Right ventricle myocardium superior (tissue), 1 donor: Measurements from ENCODE around the gene DHX57. TPM values are rescaled to one million over a fixed set of nuclear protein-coding genes. Genes with fewer than 3 reads are reported as not detected.
A peak's percentile ranks its signal among the peaks of the same experiment; 100 is the strongest.
"Not testable (repeated sequence)": the region's sequence is repeated elsewhere in the genome, so short reads cannot be mapped to it uniquely, and the experiment has no call there.

Experiments used
- ATAC-seq: fragments of 200-7000 bp; cut with Tn5 transposase; one replicate; pipeline ENCODE4 v1.9.1; 2020; ENCODE audit warnings: mild to moderate bottlenecking; ENCODE audit not compliant: poor library complexity
- DNase-seq: peaks from one replicate; pipeline ENCODE4 v3.0.0-alpha.2; 2020
- intact Hi-C: fragments of 100-400 bp; cut with DNase I; formaldehyde crosslinking; loops from one replicate; pipeline ENCODE4 v1.11.2; 2022
- total RNA-seq: library from RNA; stranded (reverse); fragmentation: NEBNext Ultra II Directional; extraction: Animal tissue kit (Norgen Biotek cat#: 25700); gene quantifications from one replicate; pipeline ENCODE4 v1.2.1, GENCODE V29; 2021
- donor health status: DM: no; HTN: yes; CAD: no; lungs with severe emphysema.

DHX57 gene
- total RNA-seq, 1 donor from 2014 or later = 12.6 TPM

DNA sequence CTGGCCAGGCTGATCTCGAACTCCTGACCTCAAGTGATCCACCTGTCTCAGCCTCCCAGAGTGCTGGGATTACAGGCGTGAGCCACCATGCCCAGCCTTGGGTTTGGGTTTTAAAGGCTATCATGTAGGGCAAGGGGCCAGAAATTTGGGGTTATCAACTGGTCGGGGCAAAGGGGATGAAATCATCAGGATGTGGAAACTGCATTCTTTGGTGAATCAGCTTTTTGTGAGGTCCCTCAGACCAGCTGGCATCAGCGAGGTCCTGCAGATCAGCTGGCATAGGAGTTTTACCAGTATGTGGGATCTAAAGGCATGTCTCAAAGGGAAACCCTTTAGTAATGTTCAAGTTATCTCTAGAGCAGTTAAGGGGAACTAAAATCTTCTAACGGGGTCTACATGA is 104.1 kb downstream of the DHX57 start:
- intact Hi-C loops = no loop called here
- DNase-seq = no peak
- ATAC-seq = no peak

DNA sequence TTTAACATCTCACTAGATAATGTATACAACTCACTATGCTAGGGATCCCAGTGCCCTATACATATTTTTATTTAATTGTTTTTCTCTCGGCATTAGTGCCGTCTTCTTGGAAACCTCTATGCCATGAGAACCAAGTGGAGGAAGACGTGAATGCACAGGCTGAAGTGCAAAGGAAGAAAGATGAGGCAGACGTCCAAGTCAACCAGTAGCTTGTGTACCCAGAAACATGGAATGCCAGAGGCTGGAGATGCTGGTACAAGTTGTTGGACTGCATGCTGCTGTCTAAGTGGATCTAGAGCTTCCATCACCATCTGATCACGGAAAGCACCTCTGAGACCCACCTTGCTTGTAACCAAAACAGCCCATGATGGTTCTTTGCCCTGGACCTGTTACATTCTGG is 110.2 kb downstream of the DHX57 start:
- intact Hi-C loops = no loop called here
- no peak for DNase-seq

DNA sequence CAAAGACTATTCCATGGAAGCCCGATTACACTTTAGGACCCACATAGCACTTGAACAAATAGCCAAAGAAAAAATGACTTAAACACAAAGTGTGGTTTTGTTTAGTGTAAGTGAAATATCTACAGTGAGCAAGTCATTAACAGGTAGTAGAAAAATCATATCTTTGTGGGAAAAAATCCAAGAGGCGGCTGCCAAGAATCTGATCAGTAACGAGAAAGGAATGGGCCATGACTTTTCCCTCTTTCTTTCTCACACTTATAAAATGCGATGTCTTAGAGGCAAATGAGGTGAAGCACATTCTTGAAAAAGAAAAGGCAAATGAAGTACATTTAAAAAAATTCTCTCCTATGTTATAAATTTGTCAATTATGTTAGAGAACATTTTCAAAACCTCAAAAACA is 110.6 kb downstream of the DHX57 start:
- intact Hi-C loops = no loop called here
- ATAC-seq (no peak), DNase-seq (no peak)

More for the DNA sequence above, 110.2 kb downstream of the DHX57 start:
- ATAC-seq = no peak

DNA sequence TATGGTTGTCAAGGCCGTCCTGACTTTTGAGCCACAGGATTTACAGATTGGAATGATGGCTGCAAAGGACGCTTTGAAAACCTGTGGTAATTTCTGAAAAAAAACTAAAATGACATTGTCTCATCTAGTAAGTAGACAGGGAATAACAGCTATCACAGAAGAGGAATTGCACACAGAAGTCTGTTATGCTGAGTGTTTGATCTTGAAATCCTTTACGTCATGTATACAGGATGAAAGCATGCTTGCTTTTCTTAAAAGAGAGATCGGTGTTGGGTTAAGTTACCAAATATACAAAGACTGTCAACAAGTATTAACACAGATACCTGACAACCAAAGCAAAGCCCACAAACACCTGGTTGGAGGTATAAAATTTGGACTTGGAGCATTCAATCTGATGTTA is 112.0 kb downstream of the DHX57 start:
- intact Hi-C loops = no loop called here
- DNase-seq = no peak
- ATAC-seq = no peak

DNA sequence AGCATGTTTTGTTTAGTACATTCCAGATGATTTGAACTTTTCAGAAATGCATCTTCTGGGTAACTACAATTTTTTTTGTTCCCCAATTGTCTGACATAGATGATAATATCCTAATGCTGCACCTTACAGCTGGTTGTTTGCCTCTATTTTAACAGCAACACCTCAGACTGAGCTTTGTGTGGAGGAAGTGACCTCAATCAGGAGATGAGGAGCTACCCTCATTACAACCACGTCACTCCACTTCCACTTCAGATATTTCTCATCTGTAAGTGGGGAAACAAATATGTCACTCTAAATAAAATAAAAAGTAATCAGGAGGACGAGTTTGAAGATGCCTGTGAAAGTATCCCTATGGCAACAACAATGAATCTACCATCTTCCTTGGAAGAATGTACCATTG is 112.5 kb downstream of the DHX57 start:
- DNase-seq = no peak

DNA sequence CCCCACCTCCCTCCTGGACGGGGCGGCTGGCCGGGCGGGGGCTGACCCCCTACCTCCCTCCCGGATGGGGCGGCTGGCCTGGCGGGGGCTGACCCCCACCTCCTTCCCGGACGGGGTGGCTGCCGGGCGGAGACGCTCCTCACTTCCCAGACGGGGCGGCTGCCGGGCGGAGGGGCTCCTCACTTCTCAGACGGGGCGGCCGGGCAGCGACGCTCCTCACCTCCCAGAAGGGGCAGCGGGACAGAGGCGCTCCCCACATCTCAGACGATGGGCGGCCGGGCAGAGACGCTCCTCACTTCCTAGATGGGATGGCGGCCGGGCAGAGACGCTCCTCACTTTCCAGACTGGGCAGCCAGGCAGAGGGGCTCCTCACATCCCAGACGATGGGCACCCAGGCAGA is 119.8 kb downstream of the DHX57 start:
- ATAC-seq, intact Hi-C loops, DNase-seq: not testable (repeated sequence)

More for the DNA sequence above, 112.5 kb downstream of the DHX57 start:
- intact Hi-C loops = no loop called here
- ATAC-seq = no peak

DNA sequence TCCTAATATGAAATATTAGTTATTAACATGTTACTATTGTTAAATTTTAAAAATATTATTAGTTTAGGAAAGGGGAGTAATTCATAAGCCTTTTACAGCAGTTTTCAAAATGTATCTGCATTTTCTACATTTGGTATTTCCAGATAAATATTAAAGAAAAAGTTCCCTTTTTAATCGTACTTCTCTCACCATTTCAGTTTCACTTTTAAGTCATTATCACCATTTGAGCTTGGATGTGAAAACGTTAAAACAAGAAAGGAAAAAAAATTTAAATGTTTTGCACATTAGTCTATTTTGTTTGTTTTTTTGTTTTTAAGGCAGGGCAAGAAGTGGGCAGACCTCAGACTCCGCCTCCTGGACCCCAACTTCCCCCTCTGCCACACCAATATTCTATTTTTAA is 121.2 kb downstream of the DHX57 start:
- intact Hi-C loops = no loop called here
- ATAC-seq = no peak
- DNase-seq = no peak

DNA sequence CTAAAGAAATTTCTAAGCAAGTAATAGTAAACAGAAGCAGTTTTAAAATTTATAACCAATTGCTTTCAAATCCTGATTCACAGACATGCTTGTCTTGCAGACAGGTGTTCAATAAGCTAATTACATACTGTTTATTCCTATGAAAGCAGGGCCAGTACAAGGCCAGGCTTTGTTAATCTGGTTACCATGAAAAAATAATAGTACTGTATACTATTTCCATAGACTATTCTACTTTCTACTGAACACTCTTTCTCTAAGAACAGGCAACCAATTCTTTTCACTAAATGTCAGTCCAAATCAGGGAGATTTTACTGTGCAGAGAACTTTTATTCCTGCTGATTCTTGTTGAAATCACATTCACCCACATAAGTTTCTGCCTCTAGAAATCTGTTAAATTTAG is 121.7 kb downstream of the DHX57 start:
- ATAC-seq (no peak), DNase-seq (no peak)
- intact Hi-C loops = no loop called here

DNA sequence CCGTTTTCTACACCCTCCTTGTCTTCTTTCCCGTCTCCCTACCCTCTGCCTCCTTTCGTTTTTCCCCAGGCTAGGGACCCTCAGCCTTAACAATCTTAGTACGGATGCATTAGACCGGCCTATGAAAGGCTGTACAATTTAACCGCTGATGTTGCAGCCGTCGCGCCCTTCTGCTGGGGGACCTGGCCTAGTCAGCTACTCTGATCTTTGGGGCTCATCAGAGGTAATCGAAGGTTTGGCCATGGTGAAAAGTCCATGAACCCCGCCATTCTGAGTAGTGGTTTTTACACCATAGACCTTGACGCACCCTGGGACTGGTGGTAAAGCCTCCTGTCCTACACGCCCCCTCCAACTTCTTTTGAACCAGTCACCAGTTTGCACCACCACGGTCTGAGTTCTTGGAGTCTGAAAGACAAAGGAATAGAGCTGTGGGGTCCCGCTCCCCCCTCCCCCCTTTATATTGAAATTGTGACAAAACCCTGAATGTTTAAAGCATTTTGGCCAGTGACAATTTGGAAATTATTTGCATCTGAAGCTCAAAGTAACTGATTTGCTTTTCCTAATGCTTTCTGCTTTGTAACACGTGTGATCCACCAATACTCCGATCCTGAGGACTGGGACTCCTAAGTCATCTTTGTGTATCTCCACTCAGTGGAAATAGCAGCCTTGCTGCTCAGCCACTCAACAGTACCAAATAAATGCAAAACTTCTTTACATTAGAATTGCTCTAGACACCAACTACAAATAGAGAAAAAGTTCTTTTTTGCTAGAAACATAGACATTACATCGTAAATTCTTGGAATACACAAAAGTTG is 123.9 kb downstream of the DHX57 start:
- intact Hi-C loops = no loop called here
- no peak for DNase-seq
- no peak for ATAC-seq

DNA sequence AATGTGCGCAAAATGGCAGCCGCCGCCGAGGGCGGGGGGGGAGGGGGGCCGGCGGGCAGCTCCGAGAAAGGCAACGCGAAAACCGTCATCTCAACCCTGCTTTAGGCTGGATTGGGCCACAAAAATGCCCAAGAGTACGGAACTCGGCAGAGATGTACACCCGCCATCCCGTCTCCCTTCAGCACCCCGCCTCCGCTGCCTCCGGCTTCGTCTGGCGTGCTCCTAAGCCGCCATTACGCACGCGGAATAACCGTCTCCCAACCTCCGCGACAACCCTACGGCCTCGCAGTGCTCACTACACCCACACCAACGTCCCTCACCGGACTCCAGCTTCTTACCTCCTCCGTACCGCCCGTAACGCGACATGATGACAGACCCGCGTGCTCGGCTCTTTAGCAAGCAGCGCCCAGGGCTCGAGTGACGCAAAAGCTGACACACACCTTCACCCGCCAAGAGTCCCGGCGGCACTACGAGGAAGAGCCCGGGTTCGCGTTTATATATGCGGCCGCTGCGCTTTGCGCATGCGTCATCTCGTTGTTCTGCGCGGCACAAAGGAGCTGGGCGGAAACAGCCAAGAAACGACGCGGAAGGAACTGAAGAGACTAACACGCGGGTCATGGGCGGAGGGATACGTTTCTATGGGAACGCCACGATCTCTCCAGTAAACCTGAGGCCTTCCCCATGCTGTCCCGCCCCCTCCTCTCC is 124.7 kb downstream of the DHX57 start, which contains the start of gene SRSF7:
SRSF7 (minus strand) TSS at position 471 of the 705 bp plus-strand sequence; CDS start at position 366, 105 bp downstream.
- ATAC-seq = peak; percentile 95
- intact Hi-C loops = no loop called here
- DNase-seq = peak; percentile 98

DNA sequence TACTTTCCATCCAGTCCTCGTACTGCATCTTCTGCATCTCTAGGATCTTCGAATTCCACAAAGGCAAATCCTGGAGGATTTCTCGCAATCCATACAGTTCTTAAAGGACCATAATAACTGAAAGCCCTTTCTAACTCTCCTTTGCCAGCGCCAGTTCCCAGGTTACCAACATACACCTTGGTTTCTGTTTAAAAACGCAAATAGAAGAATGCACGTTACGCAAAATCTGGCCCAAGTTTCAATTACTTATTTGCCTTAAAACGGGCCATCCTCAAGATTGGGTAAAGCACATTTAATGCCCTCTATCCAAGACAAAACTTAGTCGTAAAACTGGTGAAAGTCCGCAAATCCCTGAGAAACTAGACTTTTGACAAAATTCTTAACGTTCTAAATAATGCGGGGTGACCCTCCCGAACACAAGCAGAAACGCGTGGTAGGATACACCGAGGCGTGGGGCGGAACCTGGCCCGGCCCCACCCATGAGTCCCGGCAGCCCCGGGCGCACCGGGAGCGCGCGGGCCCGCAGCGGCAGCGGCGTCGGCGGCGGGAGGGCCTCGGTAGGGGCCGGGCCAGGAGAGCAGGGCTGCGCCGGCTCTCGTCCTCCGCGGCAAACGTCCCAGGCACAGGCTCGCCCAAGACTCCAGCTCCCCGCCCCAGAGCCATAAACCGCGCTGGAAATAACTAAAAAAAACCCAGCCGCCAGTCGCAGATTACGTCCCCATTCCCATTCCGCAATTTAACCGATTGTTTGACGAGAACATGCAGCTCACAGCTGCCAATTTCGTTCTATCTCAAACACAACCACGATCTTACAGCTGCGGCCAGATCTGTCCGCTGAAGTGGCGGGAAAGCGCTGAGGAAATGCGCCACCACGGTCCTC is 125.5 kb downstream of the DHX57 start:
- peak; percentile 84 for ATAC-seq
- intact Hi-C loops = no loop called here

DNA sequence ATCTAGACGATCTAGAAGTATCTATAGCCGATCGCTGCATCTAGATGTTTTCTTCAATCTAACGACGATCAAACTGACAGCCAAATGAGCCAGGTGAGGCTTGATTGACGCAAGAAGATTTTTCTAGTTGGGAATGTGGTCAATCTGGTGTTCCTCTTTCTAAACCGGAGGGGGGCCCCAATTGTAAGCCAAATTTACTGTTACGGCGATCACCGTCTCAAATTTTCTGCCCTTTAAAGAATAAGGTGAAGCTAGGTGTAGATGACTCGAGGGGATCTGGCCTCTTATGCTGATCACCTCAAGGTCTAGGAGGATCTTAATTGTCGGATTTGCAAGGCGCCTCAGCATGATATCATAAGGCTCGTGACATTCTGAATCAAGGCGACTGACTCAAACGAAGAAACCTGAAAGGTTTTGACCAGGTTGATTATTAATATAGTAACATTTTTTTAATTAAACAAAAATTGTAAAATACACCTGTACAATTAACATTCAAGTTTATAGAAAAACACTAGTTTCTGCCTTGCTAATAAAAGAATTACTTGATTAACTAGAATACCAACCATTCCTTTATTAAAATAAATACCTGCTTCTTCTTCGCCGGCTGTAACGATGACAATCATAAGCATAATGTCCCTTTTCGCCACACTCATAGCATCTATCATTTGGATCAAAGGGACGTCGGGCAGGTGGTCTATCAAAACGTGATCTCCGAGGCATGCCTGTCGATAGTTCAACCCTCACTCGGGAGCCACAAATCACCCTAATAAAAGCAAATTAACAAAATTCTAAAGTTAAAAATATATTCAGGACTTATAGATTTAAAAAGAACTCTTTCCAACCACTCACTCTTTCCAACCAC is 126.6 kb downstream of the DHX57 start:
- ATAC-seq = no peak
- intact Hi-C loops = no loop called here
- DNase-seq = no peak

More for the DNA sequence above, 125.5 kb downstream of the DHX57 start:
- DNase-seq = peak; percentile 75

DNA sequence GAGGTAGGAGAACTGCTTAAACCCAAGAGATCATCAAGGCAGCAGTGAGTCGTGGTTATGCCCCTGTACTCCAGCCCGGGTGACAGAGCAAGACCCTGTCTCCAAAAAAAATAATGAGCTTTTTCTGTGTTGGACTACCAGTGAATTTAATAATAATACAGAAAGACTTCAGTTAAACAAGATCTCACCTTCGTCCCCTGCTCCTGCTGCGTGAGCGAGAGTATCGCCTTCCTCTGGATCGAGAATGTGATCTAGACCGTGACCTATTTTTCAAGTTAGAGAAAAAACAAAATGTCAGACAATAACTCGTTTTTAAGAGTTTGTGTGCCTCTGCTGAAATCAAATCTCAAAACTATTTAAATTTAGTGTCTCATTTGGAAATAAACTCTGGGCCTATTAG is 127.3 kb downstream of the DHX57 start:
- no peak for ATAC-seq
- intact Hi-C loops = no loop called here
- DNase-seq = no peak

DNA sequence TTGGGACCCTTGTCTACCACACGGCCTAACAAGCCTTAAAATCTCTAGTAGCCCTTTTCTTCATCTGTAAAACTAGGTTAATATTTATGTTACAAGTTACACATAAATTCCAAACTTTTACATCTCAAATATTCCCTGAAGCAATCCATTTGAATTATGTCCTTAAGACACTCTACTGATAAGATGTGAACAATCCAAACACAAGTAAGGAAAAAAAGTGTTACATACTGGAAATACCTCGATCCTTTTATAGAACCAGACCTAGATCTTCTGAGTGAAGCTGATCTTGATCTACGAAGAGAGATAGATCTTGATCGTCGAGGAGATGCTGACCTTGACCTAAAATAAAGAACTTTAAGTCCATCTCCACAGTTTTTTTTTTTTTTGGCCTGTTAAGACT is 127.9 kb downstream of the DHX57 start:
- no peak for ATAC-seq
- intact Hi-C loops = no loop called here
- no peak for DNase-seq
